ENCODE data around the gene LNP1.

The LNP1 gene

DNA sequence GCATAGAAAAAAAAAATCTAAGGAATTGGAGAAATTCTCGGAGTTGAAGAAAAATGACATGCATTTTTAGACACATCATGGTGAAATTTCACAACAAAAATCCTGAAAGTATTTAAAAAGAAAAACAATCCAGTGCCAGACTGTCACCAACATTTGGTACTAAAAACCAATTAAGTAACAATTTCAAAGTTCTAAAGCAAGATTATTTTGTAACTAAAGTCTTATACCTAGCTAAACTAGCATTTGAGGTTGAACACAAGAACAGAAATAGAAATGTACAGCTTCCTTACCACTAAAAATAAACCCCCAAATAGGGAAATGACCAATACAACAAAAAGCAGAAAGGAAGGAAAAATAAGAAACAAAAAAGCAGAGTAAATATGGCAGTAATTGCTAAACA lies 12.3 kb upstream of the LNP1 start:
- TF ChIP-seq, protein P1, sequence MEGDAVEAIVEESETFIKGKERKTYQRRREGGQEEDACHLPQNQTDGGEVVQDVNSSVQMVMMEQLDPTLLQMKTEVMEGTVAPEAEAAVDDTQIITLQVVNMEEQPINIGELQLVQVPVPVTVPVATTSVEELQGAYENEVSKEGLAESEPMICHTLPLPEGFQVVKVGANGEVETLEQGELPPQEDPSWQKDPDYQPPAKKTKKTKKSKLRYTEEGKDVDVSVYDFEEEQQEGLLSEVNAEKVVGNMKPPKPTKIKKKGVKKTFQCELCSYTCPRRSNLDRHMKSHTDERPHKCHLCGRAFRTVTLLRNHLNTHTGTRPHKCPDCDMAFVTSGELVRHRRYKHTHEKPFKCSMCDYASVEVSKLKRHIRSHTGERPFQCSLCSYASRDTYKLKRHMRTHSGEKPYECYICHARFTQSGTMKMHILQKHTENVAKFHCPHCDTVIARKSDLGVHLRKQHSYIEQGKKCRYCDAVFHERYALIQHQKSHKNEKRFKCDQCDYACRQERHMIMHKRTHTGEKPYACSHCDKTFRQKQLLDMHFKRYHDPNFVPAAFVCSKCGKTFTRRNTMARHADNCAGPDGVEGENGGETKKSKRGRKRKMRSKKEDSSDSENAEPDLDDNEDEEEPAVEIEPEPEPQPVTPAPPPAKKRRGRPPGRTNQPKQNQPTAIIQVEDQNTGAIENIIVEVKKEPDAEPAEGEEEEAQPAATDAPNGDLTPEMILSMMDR (conservative IDR thresholded peaks at IDR 0.05; ENCODE audit: low read depth, low read length): no peak
- Histone ChIP-seq H3K4me3 (IDR thresholded peaks at IDR 0.05; ENCODE audit: insufficient read depth, low read depth, low read length) (no peak overlapping the region), H3K36me3 (ENCODE audit: insufficient read depth) (0 out of 2 replicates have a peak, but pooled peaks cover 3% of the 10 kb centered on the region), H4K20me1 (ENCODE audit: insufficient read depth) (peaks cover 3% of the 10 kb centered on the region; the same call in 1 of the 2 replicates), H3K27me3 (ENCODE audit: insufficient read depth, low read depth) (no peaks in the 10 kb centered on the region), H3K4me2 (no peak overlapping the region), H3K79me2 (ENCODE audit: insufficient read depth, low read depth) (peaks cover 74% of the 10 kb centered on the region), H3K9ac (no peak overlapping the region), H3K4me1 (ENCODE audit: low read depth, poor library complexity, severe bottlenecking) (no peaks in the 10 kb centered on the region), H2AFZ (ENCODE audit: low read depth) (no peak overlapping the region), H3K27ac (no peak overlapping the region)

DNA sequence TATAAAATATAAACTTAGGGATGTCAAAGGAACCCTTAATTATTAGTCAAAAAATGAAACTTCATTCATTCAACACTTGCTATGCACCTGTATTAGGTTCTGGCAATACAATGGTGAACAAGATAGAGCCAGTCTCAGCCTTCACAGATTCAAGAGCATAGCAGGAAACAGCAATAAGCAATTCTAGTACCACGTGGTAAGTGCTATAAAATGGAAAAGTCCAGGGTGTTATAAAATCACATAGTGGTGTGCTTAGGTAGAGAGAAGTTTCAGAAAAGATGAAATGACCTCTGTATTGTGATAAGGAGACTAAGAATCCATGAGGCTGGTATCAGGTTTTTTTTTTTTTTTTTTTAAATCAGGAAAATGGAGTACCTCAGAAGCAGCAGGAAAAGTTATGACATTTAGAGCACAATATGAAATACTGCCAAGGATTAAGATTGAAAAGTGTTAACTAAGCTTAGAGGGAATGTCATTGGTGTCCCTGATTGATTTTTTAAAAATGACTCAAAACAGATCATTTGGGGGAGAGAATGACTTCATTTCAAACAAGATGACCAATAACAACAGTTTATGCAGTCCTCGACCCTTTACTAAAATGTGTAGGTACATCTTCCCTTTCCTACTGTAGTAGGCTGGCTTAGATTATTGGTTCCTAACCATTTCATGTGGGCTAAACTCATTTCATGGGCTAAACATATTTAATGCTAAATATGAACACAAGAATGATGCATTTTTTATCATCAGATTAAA lies 5.5 kb upstream of the LNP1 start:
- no peak overlapping the region for H3K27ac ChIP-seq
- peaks cover 100% of the 10 kb centered on the region for H3K79me2 ChIP-seq (ENCODE audit: insufficient read depth, low read depth)
- H3K4me1 ChIP-seq (ENCODE audit: low read depth, poor library complexity, severe bottlenecking): peaks cover 40% of the 10 kb centered on the region
- no peak overlapping the region for H3K4me3 ChIP-seq (IDR thresholded peaks at IDR 0.05; ENCODE audit: insufficient read depth, low read depth, low read length)
- no peaks in the 10 kb centered on the region for H3K36me3 ChIP-seq (ENCODE audit: insufficient read depth)
- peaks cover 14% of the 10 kb centered on the region for H4K20me1 ChIP-seq (ENCODE audit: insufficient read depth)
- H3K4me2 ChIP-seq: no peak overlapping the region
- H3K9ac ChIP-seq: no peak overlapping the region
- TF ChIP-seq, protein P1 (conservative IDR thresholded peaks at IDR 0.05; ENCODE audit: low read depth, low read length): no peak
- no peaks in the 10 kb centered on the region for H3K27me3 ChIP-seq (ENCODE audit: insufficient read depth, low read depth)
- H2AFZ ChIP-seq (ENCODE audit: low read depth): no peak overlapping the region

DNA sequence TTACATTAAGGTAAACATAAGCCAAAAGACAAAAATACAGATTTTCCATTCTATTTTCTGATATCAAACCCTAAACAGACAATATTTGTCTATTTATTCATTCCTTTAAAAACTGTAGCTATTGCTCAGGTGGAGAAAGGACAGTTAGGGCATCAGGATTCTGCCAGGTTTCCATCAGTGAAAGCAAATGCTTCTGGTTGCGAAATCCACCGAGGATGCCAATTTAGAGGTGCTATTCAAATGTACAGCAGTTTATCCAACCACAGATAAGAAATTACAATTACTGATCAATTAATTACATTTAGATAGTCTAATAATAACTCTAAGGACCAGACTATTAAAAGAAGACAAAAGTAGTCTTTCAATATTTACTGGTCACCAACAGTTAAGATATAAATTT lies 4.4 kb upstream of the LNP1 start:
- H3K4me2 ChIP-seq: no peak overlapping the region
- peaks cover 40% of the 10 kb centered on the region for H3K4me1 ChIP-seq (ENCODE audit: low read depth, poor library complexity, severe bottlenecking)
- TF ChIP-seq, protein P1 (conservative IDR thresholded peaks at IDR 0.05; ENCODE audit: low read depth, low read length): no peak
- H3K27ac ChIP-seq: no peak overlapping the region
- H3K79me2 ChIP-seq (ENCODE audit: insufficient read depth, low read depth): peaks cover 89% of the 10 kb centered on the region
- no peaks in the 10 kb centered on the region for H3K27me3 ChIP-seq (ENCODE audit: insufficient read depth, low read depth)
- H3K4me3 ChIP-seq (IDR thresholded peaks at IDR 0.05; ENCODE audit: insufficient read depth, low read depth, low read length): no peak overlapping the region
- no peak overlapping the region for H3K9ac ChIP-seq
- no peak overlapping the region for H2AFZ ChIP-seq (ENCODE audit: low read depth)
- peaks cover 14% of the 10 kb centered on the region for H4K20me1 ChIP-seq (ENCODE audit: insufficient read depth)
- no peaks in the 10 kb centered on the region for H3K36me3 ChIP-seq (ENCODE audit: insufficient read depth)

DNA sequence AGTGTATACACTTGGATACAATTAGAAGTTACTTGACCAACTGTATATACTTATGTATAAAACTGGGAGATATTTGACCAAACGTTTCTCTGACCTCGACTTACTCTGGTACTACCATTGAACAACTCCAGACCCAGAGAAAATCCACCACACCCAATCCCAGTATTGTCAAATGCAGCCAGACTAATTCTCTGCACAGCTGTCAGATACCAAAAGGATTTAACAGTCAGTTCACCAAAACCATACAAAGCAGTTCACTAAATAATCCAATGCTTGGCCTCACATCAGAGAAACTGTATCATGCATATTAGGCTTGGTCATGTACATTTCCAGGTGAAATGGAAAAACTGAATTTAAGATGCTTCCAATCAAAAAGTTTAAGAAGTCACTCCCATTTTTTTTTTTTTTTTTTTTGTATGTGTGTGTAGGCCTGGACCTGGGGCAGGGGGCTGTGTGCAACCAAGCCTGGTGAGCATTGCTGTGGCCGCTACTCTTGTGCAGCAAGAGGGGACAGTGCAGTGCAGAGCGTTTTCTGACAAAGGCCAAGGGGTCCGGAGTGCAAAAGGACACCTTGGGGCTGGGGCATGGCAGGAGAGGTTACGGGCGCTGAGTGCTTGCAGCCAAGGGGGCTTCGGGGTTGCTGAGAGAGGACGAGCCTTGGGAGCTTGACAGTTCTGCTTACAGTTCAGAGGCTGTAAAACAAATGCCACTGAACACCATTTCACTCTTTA lies 1.8 kb upstream of the LNP1 start:
- peak overlapping the region; percentile 92; the same call in 1 of the 2 replicates for H3K27ac ChIP-seq

More for the DNA sequence above, 1.8 kb upstream of the LNP1 start:
- H3K4me2 ChIP-seq: peak overlapping the region; percentile 84
- TF ChIP-seq, protein P1 (conservative IDR thresholded peaks at IDR 0.05; ENCODE audit: low read depth, low read length): no peak
- H3K36me3 ChIP-seq (ENCODE audit: insufficient read depth): no peaks in the 10 kb centered on the region
- H3K4me1 ChIP-seq (ENCODE audit: low read depth, poor library complexity, severe bottlenecking): peaks cover 61% of the 10 kb centered on the region
- H3K4me3 ChIP-seq (IDR thresholded peaks at IDR 0.05; ENCODE audit: insufficient read depth, low read depth, low read length): peak overlapping the region; percentile 4
- no peaks in the 10 kb centered on the region for H3K27me3 ChIP-seq (ENCODE audit: insufficient read depth, low read depth)
- H3K79me2 ChIP-seq (ENCODE audit: insufficient read depth, low read depth): peaks cover 78% of the 10 kb centered on the region
- peak overlapping the region; percentile 84; the same call in 1 of the 2 replicates for H3K9ac ChIP-seq
- H2AFZ ChIP-seq (ENCODE audit: low read depth): no peak overlapping the region
- peaks cover 14% of the 10 kb centered on the region for H4K20me1 ChIP-seq (ENCODE audit: insufficient read depth)
